Measurements from ENCODE around the gene SCGN. TPM values are rescaled to one million over a fixed set of nuclear protein-coding genes. Genes with fewer than 3 reads are reported as not detected.
A peak's percentile ranks its signal among the peaks of the same experiment; 100 is the strongest.

SCGN gene
- total RNA-seq, 4 donors from 2014 or later: 0.35 to 3.6 (median 1.3) TPM; not detected in 1

DNA sequence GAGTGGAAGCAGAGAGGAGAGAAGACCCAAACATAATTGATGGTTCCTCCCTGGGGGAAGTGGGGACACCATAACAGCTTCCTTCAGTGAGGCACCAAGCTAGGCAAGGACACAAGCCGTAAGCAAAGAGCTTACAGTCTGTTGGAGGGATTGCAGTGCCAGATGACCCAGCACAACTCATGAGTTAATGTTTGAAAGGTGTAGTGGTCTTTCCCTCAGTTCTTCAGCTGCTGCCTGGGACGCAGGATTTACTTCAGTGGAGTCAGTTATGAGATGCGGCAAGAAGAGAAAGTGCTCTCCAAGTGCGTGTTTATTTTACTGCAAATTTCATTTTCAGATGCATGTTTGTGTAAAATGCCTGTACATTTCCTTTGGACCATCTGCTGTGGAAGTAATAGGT, 63.8 kb downstream of the SCGN start:
- no peak for TF ChIP-seq POLR2AphosphoS5 (IDR thresholded peaks at IDR 0.05)
- TF ChIP-seq, protein P1, sequence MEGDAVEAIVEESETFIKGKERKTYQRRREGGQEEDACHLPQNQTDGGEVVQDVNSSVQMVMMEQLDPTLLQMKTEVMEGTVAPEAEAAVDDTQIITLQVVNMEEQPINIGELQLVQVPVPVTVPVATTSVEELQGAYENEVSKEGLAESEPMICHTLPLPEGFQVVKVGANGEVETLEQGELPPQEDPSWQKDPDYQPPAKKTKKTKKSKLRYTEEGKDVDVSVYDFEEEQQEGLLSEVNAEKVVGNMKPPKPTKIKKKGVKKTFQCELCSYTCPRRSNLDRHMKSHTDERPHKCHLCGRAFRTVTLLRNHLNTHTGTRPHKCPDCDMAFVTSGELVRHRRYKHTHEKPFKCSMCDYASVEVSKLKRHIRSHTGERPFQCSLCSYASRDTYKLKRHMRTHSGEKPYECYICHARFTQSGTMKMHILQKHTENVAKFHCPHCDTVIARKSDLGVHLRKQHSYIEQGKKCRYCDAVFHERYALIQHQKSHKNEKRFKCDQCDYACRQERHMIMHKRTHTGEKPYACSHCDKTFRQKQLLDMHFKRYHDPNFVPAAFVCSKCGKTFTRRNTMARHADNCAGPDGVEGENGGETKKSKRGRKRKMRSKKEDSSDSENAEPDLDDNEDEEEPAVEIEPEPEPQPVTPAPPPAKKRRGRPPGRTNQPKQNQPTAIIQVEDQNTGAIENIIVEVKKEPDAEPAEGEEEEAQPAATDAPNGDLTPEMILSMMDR (IDR thresholded peaks at IDR 0.05): no peak
- no peak for TF ChIP-seq EP300 (IDR thresholded peaks at IDR 0.05)
- TF ChIP-seq POLR2A (IDR thresholded peaks at IDR 0.05): no peak
- H3K4me3 ChIP-seq: no peak overlapping the region
- peaks cover 2% of the 10 kb centered on the region for H3K27me3 ChIP-seq
- H3K9me3 ChIP-seq: no peaks in the 10 kb centered on the region
- H3K27ac ChIP-seq: no peak overlapping the region
- WGBS, 2 donors (ENCODE audit: low coverage in 1 of 2): 24 to 35% methylated on average over 4 of the region's 4 CpGs
- H3K36me3 ChIP-seq: no peaks in the 10 kb centered on the region
- no peak for ATAC-seq
- H3K4me1 ChIP-seq: no peaks in the 10 kb centered on the region

DNA sequence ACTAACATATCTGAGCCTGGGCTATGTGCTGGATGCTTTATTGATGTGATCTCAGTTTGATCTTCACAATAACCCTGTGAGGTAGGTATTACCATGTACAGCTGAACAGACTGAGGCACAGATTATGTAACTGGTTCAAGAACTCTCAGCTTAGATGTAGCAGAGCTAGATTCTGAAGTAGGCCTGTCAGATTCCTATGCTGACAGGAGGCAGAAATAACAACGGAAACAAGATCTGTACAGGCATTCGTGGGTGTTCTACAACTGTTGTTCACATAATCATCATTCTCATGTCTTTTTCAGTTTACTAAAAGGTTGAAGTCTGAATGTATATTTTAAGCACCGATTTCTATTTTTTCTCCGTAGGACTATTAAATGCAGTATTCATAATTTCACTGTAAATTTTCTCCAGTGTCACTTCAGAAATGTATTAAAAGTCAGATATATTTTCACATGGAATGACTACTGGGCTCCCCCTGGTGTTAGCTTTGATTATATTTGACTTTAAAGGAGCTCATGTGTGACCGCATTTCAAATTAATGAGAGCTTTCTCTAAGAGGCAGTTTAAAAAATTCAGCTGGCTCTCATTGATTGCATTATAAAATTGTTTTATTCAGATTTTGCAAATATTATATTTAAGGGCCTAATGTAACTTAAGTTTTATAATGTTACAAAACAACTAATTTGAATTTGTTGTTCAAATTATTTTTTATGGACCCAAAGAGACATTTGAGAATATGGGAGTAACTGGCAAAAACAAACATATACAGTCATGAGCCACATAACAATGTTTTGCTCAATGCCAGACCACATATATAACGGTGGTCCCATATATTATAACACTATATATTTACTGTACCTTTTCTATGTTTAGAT, 66.1 kb downstream of the SCGN start:
- H3K36me3 ChIP-seq: no peaks in the 10 kb centered on the region
- no peak overlapping the region for H3K4me3 ChIP-seq
- no peaks in the 10 kb centered on the region for H3K4me1 ChIP-seq
- H3K9me3 ChIP-seq: no peaks in the 10 kb centered on the region
- 19 to 29% methylated on average over 6 of the region's 6 CpGs for WGBS, 2 donors (ENCODE audit: low coverage in 1 of 2)
- TF ChIP-seq POLR2AphosphoS5 (IDR thresholded peaks at IDR 0.05) (no peak), POLR2A (IDR thresholded peaks at IDR 0.05) (no peak)
- TF ChIP-seq, protein P1 (IDR thresholded peaks at IDR 0.05): peak in 3 of 4 experiments; percentile 21 to 35 (median 25)
- no peak for ATAC-seq
- no peak overlapping the region for H3K27ac ChIP-seq
- H3K27me3 ChIP-seq: peaks cover 10% of the 10 kb centered on the region

DNA sequence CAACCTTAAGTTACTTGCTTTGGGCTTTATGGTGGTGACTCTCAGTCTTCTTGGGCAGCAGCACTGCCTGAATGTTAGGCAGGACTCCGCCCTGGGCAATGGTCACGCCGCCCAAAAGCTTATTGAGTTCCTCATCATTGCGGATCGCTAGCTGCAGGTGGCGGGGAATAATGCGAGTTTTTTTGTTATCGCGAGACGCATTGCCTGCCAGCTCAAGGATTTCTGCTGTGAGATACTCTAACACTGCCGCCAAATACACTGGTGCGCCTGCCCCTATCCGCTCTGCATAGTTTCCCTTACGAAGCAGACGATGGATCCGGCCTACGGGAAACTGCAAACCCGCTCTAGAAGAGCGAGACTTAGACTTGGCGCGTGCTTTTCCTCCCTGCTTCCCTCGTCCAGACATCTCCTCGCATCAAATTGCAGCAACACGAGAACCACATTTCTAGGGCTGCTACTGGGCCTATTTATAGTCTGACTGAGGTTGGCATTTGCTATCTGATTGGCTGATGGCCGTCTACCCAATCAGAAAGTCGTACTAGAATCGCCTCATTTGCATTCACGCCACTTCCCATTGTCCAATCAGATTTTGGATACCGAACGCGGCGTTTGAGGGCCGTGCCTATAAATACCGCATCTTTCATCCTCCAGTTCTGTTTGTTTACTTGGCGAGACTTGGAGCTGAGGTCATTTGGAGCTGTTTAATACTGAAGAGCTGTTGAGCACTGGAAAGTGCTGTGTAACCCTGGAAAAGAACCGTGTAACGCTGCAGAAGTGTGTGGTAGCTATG, 74.3 kb downstream of the SCGN start:
- no peak for TF ChIP-seq EP300 (IDR thresholded peaks at IDR 0.05)
- TF ChIP-seq POLR2A (IDR thresholded peaks at IDR 0.05): no peak
- TF ChIP-seq POLR2AphosphoS5 (IDR thresholded peaks at IDR 0.05): no peak
- TF ChIP-seq, protein P1 (IDR thresholded peaks at IDR 0.05): no peak
- H3K36me3 ChIP-seq: no peaks in the 10 kb centered on the region
- H3K27ac ChIP-seq: no peak overlapping the region
- H3K4me3 ChIP-seq: no peak overlapping the region
- 94% methylated on average over 17 to 28 of the region's 37 CpGs for WGBS, 2 donors (ENCODE audit: low coverage in 1 of 2)
- no peak for ATAC-seq
- H3K9me3 ChIP-seq: no peaks in the 10 kb centered on the region
- peaks cover 18% of the 10 kb centered on the region for H3K27me3 ChIP-seq
- no peaks in the 10 kb centered on the region for H3K4me1 ChIP-seq

DNA sequence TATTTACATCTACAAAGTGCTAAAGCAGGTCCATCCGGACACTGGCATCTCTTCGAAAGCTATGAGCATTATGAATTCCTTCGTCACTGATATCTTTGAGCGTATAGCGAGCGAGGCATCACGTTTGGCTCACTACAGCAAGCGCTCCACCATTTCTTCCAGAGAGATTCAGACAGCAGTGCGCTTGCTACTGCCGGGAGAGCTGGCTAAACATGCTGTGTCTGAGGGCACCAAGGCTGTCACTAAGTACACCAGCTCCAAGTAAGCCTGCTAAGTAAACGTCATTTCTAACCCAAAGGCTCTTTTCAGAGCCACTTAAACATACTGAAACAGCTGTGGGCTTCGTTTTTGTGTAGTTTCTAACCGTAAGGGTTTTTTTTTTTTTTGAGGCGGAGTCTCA, 75.0 kb downstream of the SCGN start:
- no peak for ATAC-seq
- WGBS, 2 donors (ENCODE audit: low coverage in 1 of 2): 85 to 96% methylated on average over 10 of the region's 14 CpGs
- H3K9me3 ChIP-seq: no peaks in the 10 kb centered on the region
- H3K36me3 ChIP-seq: no peaks in the 10 kb centered on the region
- H3K4me3 ChIP-seq: no peak overlapping the region
- H3K4me1 ChIP-seq: no peaks in the 10 kb centered on the region
- H3K27ac ChIP-seq: no peak overlapping the region
- TF ChIP-seq POLR2A (IDR thresholded peaks at IDR 0.05) (no peak), EP300 (IDR thresholded peaks at IDR 0.05) (no peak), POLR2AphosphoS5 (IDR thresholded peaks at IDR 0.05) (no peak)
- TF ChIP-seq, protein P1 (IDR thresholded peaks at IDR 0.05): no peak
- H3K27me3 ChIP-seq: peaks cover 23% of the 10 kb centered on the region

Measured in gastroesophageal sphincter (tissue), 4 donors.